GM12801 (cell line): ENCODE measurements around the gene CNN2.

Source experiments
- TF ChIP-seq, protein P1 (sequence below): IDR thresholded peaks from one replicate; pipeline ENCODE4 v1.5.1; 2011; ENCODE audit warnings: control low read depth; ENCODE audit not compliant: insufficient read length; ENCODE audit errors: extremely low read depth

The CNN2 gene

DNA sequence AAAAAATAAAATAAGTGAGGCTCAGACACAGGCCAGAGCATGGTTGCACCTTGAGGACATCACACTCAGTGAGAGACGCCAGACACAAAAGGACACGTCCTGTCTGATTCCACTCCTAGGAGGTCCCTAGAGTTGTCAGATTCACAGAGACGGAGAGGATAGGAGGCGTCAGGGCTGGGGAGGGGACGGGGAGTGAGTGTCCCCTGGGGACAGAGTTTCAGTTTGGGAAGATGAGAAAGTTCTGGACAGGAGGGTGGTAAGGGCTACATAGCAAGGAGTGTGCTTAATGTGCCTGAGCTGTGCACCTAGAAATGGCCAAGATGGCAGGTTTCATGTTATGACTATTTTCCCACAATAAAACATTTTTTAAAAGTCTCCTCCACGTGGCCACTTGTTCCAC, 28.3 kb upstream of the CNN2 start:
- TF ChIP-seq, protein P1, sequence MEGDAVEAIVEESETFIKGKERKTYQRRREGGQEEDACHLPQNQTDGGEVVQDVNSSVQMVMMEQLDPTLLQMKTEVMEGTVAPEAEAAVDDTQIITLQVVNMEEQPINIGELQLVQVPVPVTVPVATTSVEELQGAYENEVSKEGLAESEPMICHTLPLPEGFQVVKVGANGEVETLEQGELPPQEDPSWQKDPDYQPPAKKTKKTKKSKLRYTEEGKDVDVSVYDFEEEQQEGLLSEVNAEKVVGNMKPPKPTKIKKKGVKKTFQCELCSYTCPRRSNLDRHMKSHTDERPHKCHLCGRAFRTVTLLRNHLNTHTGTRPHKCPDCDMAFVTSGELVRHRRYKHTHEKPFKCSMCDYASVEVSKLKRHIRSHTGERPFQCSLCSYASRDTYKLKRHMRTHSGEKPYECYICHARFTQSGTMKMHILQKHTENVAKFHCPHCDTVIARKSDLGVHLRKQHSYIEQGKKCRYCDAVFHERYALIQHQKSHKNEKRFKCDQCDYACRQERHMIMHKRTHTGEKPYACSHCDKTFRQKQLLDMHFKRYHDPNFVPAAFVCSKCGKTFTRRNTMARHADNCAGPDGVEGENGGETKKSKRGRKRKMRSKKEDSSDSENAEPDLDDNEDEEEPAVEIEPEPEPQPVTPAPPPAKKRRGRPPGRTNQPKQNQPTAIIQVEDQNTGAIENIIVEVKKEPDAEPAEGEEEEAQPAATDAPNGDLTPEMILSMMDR = no peak

DNA sequence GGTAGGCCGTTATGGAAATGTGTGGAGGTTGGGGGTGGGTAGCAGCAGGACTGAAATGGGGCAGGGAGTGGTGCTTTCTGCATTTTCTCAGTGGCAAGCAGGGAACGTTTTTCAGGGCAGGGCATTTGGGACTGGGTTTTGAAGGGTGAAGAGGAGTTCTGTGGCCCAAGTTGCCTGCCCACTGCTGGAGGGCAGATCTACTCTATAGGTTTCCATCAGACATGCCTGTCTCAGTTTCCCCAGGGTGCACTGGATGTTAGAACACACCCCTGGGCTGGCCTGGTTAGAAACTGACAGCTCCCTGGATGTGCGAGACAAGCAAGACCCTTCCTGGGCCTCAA, 27.1 kb upstream of the CNN2 start:
- TF ChIP-seq, protein P1 = no peak

DNA sequence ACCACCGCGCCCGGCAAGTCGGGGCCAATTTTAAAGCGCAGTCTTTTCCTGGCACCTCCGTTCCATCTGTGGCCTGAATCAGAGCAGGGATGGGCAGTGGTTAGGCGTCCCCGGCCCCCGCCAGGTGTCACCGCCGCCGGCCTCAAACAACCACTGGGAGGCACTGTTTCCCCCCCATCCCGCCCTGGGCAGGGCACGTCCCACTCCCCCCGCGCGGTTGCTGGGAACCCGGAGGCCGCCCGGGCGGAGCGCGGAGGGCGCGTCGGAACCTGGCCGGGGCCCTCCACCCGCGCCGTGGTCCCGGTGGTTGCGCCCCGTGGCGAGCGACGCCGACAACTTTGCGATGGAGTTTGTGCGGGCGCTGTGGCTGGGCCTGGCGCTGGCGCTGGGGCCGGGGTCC, 26.3 kb upstream of the CNN2 start, which contains the start of gene GRIN3B:
Gene GRIN3B, plus strand, starts transcription at position 325 of the 400 bp plus-strand sequence. Its CDS starts 19 bp downstream, at position 344.
- TF ChIP-seq, protein P1 = no peak

DNA sequence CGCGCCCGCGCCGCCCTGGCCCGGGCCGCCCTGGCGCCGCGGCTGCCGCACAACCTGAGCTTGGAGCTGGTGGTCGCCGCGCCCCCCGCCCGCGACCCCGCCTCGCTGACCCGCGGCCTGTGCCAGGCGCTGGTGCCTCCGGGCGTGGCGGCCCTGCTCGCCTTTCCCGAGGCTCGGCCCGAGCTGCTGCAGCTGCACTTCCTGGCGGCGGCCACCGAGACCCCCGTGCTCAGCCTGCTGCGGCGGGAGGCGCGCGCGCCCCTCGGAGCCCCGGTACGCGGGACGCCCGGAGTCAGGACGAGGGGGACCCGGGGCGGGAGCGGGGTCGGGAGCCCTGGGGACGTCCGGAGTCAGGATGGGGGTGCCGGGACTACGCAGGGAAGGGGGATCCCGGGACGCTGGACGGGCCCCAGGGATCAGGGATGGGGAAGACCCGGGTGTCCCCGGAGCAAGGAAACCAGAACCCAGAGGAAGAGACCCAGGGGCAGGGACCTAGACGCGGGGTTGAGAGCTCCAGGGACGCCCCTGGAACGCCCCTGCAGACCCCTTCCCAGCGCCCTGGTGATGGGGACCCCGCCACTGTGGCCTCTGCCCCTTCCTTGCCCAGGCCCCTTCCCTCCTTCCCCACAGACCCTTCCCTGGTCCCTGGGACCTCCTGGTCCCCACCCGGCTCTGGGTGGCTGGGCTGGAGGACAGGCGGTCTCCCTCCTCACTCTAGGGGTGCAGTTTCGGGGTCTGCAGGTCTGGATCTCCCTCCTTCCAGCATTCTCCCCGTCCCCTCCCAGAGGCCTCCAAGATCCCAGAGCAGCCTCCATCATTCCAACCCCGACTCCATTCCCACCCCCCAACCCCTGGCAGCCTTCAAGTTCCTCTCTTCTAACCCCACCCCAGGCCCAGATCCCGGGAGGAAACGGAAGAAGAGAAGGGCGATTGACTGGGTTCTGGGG, 25.5 kb upstream of the CNN2 start:
- TF ChIP-seq, protein P1 = no peak

DNA sequence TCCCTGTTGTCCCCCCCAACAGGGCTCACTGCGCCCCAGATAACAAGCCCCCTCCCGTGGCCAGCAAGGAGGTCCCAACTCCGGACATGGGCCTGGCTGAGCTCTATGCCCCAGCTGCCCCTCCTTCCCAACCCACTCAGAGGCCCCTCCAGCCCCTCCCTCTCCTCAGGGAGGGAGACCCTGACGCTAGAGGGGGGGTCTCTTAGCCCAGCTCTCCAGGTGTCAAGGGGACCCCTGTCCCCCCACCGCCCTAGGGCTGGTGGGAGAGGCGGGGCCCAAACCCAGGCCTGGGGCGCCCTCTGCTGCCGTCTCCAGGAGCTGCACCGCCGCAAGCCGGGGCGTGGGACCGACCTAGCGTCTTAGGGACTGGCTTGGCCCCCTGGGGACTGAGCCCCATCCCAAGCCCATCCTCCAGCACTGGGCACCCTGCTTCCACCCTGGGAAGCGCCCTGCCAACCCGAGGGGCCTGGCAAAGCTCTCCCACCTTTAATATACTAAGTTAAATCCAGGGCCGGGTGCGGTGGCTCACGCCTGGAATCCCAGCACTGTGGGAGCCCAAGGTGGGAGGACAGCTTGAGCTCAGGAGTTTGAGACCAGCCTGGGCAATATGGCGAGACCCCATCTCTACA, 24.8 kb upstream of the CNN2 start:
- TF ChIP-seq, protein P1 = no peak

DNA sequence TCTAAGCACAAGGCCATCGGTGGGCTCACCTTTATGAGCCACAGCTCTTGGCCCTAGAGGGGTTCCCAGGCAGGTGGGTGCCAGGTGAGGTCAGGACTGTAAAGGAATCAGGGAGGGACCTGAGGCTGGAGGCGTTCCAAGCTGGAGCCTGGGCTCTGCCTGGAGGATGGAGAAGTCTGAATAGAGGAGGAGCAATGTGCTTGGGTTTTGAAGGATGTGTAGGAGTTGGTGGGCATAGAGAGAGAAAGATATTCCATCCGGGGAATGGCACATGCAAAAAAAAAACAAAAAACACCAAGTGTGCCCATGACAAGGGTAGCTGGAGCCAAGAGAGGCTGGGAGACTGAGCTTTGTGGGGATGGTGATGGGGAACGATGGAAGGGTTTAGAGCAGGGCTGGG, 23.8 kb upstream of the CNN2 start:
- TF ChIP-seq, protein P1 = no peak

DNA sequence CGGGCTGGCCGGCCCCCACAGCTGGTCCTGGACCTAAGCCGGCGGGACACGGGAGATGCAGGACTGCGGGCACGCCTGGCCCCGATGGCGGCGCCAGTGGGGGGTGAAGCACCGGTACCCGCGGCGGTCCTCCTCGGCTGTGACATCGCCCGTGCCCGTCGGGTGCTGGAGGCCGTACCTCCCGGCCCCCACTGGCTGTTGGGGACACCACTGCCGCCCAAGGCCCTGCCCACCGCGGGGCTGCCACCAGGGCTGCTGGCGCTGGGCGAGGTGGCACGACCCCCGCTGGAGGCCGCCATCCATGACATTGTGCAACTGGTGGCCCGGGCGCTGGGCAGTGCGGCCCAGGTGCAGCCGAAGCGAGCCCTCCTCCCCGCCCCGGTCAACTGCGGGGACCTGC, 23.1 kb upstream of the CNN2 start:
- TF ChIP-seq, protein P1 = no peak
